ENCODE measurements around the gene FABP7. TPM values are rescaled to one million over a fixed set of nuclear protein-coding genes. Genes with fewer than 3 reads are reported as not detected.

Gene FABP7
- total RNA-seq, 4 donors from 2014 or later, result not detected

DNA sequence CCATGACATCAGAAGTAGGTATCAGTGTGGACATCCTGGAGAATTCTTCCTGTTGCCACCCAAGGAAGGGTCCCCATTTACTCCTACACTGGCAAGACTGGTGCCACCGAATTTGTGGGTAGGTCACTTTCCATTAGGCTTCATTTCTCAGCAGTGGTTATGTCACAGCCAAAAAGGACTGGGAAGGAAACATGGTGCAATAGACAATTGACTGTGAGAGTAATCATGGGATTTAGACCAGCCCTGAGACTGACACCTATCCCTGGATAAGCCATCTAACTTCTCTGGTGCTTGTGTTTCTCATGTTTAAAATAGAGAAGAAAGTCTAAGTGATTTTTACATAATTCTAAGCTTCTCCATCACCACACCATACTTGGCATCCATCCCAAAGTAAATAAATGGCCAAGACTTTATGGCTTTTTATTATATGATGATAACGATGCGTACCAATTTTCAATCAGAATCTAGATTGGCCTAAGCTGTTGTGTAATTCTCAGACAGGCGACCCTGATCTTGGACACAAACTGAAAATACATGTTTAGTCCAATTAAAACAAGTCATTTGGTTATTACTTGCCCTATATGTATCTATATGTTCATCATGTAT lies 19.7 kb downstream of the FABP7 start:
- TF ChIP-seq EP300 (IDR thresholded peaks at IDR 0.05), result no peak
- no peak for DNase-seq (ENCODE audit: extremely low spot score)
- H3K27ac ChIP-seq (replicated peaks in 1 of 4), result no peak overlapping the region
- intact Hi-C loops (cut with DNase I), result no loop called here
- no peaks in the 10 kb centered on the region for H3K9me3 ChIP-seq
- H3K36me3 ChIP-seq, result peaks cover 0 to 22% (median 6%) of the 10 kb centered on the region in 4 donors
- WGBS, result 92% methylated on average over 4 of the region's 4 CpGs
- no peaks in the 10 kb centered on the region for H3K4me1 ChIP-seq
- no peaks in the 10 kb centered on the region for H3K27me3 ChIP-seq
- H3K4me3 ChIP-seq, result no peak overlapping the region

DNA sequence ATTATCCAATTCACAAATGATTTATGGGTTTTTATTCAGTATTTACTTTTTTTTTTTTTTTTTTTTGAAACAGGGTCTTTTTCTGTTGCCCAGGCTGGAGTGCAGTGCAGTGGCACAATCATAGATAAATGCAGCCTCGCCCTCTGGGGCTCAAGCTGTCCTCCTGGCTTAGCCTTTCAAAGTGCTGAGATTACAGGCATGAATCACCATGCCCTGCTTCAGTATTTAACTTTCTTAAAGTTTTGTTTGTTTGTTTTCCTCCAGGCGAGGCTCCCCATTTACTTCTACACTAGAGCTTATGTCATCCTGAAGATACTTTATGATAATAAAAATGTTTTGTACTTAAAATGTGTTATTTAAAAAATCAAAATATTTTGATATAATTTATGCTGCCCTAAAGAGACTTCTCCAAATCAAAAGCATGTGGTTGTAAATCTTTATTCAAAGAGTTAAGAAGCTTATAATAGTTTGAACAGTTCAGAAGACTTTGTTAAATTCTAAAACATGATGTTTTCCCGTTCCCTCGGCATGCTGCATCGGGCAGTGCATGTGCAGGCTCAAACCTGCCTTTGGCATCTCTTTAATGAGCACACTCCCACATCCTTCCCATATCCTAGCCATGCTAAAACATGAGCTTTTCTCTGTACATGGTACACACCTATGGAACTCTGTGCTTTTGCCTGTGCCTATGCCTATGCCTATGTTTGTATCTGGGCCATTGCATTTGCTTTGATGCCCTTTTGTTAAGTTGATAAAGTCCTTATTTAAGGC lies 20.6 kb downstream of the FABP7 start:
- DNase-seq (ENCODE audit: extremely low spot score), result no peak
- Histone ChIP-seq H3K4me3 (no peak overlapping the region), H3K27me3 (no peaks in the 10 kb centered on the region), H3K9me3 (no peaks in the 10 kb centered on the region), H3K36me3 (peaks cover 0 to 26% (median 9%) of the 10 kb centered on the region in 4 donors), H3K4me1 (no peaks in the 10 kb centered on the region), H3K27ac (replicated peaks in 1 of 4) (no peak overlapping the region)
- intact Hi-C loops (cut with DNase I), result no loop called here
- 93% methylated on average over 5 of the region's 5 CpGs for WGBS
- TF ChIP-seq POLR2A (IDR thresholded peaks at IDR 0.05; ENCODE audit: low read depth), result no peak
- TF ChIP-seq, protein P1, sequence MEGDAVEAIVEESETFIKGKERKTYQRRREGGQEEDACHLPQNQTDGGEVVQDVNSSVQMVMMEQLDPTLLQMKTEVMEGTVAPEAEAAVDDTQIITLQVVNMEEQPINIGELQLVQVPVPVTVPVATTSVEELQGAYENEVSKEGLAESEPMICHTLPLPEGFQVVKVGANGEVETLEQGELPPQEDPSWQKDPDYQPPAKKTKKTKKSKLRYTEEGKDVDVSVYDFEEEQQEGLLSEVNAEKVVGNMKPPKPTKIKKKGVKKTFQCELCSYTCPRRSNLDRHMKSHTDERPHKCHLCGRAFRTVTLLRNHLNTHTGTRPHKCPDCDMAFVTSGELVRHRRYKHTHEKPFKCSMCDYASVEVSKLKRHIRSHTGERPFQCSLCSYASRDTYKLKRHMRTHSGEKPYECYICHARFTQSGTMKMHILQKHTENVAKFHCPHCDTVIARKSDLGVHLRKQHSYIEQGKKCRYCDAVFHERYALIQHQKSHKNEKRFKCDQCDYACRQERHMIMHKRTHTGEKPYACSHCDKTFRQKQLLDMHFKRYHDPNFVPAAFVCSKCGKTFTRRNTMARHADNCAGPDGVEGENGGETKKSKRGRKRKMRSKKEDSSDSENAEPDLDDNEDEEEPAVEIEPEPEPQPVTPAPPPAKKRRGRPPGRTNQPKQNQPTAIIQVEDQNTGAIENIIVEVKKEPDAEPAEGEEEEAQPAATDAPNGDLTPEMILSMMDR (IDR thresholded peaks at IDR 0.05), result no peak
- TF ChIP-seq POLR2AphosphoS5 (IDR thresholded peaks at IDR 0.05), result no peak
- TF ChIP-seq EP300 (IDR thresholded peaks at IDR 0.05), result no peak

DNA sequence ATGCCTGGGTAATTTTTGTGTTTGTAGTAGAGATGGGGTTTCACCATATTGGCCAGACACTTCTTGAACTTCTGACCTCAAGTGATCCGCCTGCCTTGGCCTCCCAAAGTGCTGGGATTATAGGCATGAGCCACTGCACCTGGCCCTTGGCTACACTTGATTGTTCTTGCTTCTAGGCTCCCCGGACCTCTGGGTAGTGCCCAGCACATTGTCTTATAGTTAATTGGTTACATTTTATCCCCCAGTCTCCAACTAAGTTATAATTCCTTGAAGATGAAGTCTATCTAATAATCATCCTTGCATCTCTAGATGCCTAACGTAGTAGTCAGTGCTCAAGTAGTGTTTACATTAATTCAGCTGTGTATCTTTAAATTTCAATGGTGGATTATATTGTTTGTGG lies 21.4 kb downstream of the FABP7 start:
- Histone ChIP-seq H3K27me3 (no peaks in the 10 kb centered on the region), H3K36me3 (peaks cover 0 to 32% (median 13%) of the 10 kb centered on the region in 4 donors), H3K9me3 (no peaks in the 10 kb centered on the region), H3K4me1 (no peaks in the 10 kb centered on the region), H3K4me3 (no peak overlapping the region), H3K27ac (replicated peaks in 1 of 4) (no peak overlapping the region)
- TF ChIP-seq POLR2A (IDR thresholded peaks at IDR 0.05; ENCODE audit: low read depth), result no peak
- no peak for TF ChIP-seq EP300 (IDR thresholded peaks at IDR 0.05)
- TF ChIP-seq, protein P1 (IDR thresholded peaks at IDR 0.05), result no peak
- no peak for TF ChIP-seq POLR2AphosphoS5 (IDR thresholded peaks at IDR 0.05)
- no peak for DNase-seq (ENCODE audit: extremely low spot score)
- intact Hi-C loops (cut with DNase I), result no loop called here
- 83% methylated on average over 3 of the region's 3 CpGs for WGBS

DNA sequence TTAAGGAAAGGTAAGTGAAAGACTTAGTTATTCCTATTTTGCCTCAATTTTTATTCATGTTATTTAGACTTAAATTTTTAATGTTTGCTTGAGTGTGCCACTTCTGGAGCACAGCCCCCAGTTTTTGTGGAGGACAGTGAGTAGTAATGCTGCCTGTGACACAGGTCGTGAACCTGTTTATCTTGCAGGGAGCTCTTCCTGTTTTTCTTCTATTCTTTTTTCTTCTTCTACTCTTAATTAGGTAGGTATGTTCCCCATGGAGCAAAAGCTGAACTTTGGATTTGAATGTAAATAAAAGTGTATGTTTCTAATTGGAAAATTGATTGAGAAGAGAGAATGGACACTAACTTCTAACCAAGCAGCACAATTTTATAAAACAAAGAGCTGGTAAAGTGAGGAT lies 21.9 kb downstream of the FABP7 start:
- Histone ChIP-seq H3K27me3 (no peaks in the 10 kb centered on the region), H3K4me3 (no peak overlapping the region), H3K4me1 (no peaks in the 10 kb centered on the region), H3K9me3 (no peaks in the 10 kb centered on the region), H3K27ac (replicated peaks in 1 of 4) (no peak overlapping the region), H3K36me3 (peaks cover 0 to 32% (median 13%) of the 10 kb centered on the region in 4 donors)
- 91% methylated on average over 1 of the region's 1 CpG for WGBS
- DNase-seq (ENCODE audit: extremely low spot score), result no peak
- intact Hi-C loops (cut with DNase I), result no loop called here
- TF ChIP-seq EP300 (IDR thresholded peaks at IDR 0.05), result no peak
- no peak for TF ChIP-seq POLR2A (IDR thresholded peaks at IDR 0.05; ENCODE audit: low read depth)
- TF ChIP-seq, protein P1 (IDR thresholded peaks at IDR 0.05), result no peak
- no peak for TF ChIP-seq POLR2AphosphoS5 (IDR thresholded peaks at IDR 0.05)

DNA sequence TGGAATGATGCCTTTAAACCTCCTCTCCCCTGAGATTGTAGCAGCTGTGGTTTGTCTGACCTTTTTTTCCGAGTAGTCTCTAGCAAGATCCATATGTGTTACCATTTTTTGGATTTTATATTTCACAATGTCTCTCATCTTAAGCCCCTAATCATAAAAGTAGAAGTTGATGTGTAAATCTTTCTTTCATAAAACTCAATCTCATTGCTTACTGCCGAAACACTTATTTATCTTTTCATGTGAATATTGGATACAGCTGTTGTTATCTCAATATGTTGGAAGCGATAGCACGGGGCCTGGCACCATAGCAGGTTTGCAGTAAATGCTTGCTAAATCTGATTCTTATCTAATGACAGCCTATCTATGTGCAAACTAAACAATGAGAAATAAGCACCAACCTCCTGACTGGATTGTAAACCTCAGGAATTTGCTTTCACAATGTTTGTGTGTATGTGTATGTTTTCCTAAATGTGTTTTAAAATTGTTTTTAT lies 23.7 kb downstream of the FABP7 start:
- TF ChIP-seq POLR2A (IDR thresholded peaks at IDR 0.05; ENCODE audit: low read depth) (no peak), POLR2AphosphoS5 (IDR thresholded peaks at IDR 0.05) (no peak), EP300 (IDR thresholded peaks at IDR 0.05) (no peak)
- TF ChIP-seq, protein P1 (IDR thresholded peaks at IDR 0.05), result no peak
- Histone ChIP-seq H3K27ac (replicated peaks in 1 of 4) (no peak overlapping the region), H3K4me1 (no peaks in the 10 kb centered on the region), H3K4me3 (no peak overlapping the region), H3K9me3 (no peaks in the 10 kb centered on the region), H3K27me3 (no peaks in the 10 kb centered on the region), H3K36me3 (peaks cover 0 to 22% (median 9%) of the 10 kb centered on the region in 4 donors)
- WGBS, result 24% methylated on average over 4 of the region's 4 CpGs
- no peak for DNase-seq (ENCODE audit: extremely low spot score)
- intact Hi-C loops (cut with DNase I), result no loop called here

Measured in esophagus muscularis mucosa (tissue), 4 donors.